ENCODE measurements around the gene TAS2R3.
A peak's percentile ranks its signal among the peaks of the same experiment; 100 is the strongest.

The TAS2R3 gene

GRCh38 chr7:141785706-141786552 lies 22.0 kb downstream of the TAS2R3 start:
- peak; percentile 7 for DNase-seq (ENCODE audit: low read depth)

- no peak for DNase-seq (ENCODE audit: low read depth)
Measured at GRCh38 chr7:141788296-141788695, 24.4 kb downstream of the TAS2R3 start.

- no peak for DNase-seq (ENCODE audit: low read depth)
Measured at GRCh38 chr7:141789917-141790316, 26.0 kb downstream of the TAS2R3 start, which contains the start of gene TAS2R5. TAS2R5 (plus strand) TSS chr7:141790217; CDS start chr7:141790362, 145 bp downstream.

GRCh38 chr7:141792526-141792925 lies 28.6 kb downstream of the TAS2R3 start:
- no peak for DNase-seq (ENCODE audit: low read depth)
